ENCODE data around the gene FAM200C.

The FAM200C gene

GRCh38 chr5:160419458-160420330 is 19.8 kb upstream of the FAM200C start:
- no peak for DNase-seq (ENCODE audit: low read depth in 2 of 2)

- DNase-seq (ENCODE audit: low read depth in 2 of 2), result peak; percentile 82 to 90
Observed at GRCh38 chr5:160418561-160419457, 19.0 kb upstream of the FAM200C start, which contains the start of gene SLU7. SLU7 (minus strand) TSS chr5:160419081; CDS start chr5:160415294, 3,787 bp downstream.

- no peak for DNase-seq (ENCODE audit: low read depth in 2 of 2)
Observed at GRCh38 chr5:160398806-160399205, 1.0 kb downstream of the FAM200C start.

GRCh38 chr5:160397492-160397891 is 2.4 kb downstream of the FAM200C start:
- DNase-seq (ENCODE audit: low read depth in 2 of 2), result no peak

GRCh38 chr5:160395111-160395510 is 4.7 kb downstream of the FAM200C start:
- no peak for DNase-seq (ENCODE audit: low read depth in 2 of 2)

GRCh38 chr5:160390787-160391696 is 8.8 kb downstream of the FAM200C start:
- DNase-seq (ENCODE audit: low read depth in 2 of 2), result no peak

GRCh38 chr5:160387445-160387844 is 12.4 kb downstream of the FAM200C start:
- no peak for DNase-seq (ENCODE audit: low read depth in 2 of 2)

GRCh38 chr5:160385496-160385895 is 14.4 kb downstream of the FAM200C start:
- no peak for DNase-seq (ENCODE audit: low read depth in 2 of 2)

- DNase-seq (ENCODE audit: low read depth in 2 of 2), result no peak
Observed at GRCh38 chr5:160384681-160385080, 15.2 kb downstream of the FAM200C start.

GRCh38 chr5:160382346-160382745 is 17.5 kb downstream of the FAM200C start:
- DNase-seq (ENCODE audit: low read depth in 2 of 2), result no peak

- DNase-seq (ENCODE audit: low read depth in 2 of 2), result no peak
Observed at GRCh38 chr5:160380041-160380440, 19.8 kb downstream of the FAM200C start.

- no peak for DNase-seq (ENCODE audit: low read depth in 2 of 2)
Observed at GRCh38 chr5:160379511-160379910, 20.3 kb downstream of the FAM200C start.

GRCh38 chr5:160378330-160378729 is 21.5 kb downstream of the FAM200C start:
- DNase-seq (ENCODE audit: low read depth in 2 of 2), result no peak

GRCh38 chr5:160377651-160378050 is 22.2 kb downstream of the FAM200C start:
- DNase-seq (ENCODE audit: low read depth in 2 of 2), result no peak

GRCh38 chr5:160376416-160376815 is 23.4 kb downstream of the FAM200C start:
- no peak for DNase-seq (ENCODE audit: low read depth in 2 of 2)

- DNase-seq (ENCODE audit: low read depth in 2 of 2), result no peak
Observed at GRCh38 chr5:160375701-160376100, 24.2 kb downstream of the FAM200C start.

GRCh38 chr5:160375166-160375565 is 24.7 kb downstream of the FAM200C start:
- no peak for DNase-seq (ENCODE audit: low read depth in 2 of 2)

GRCh38 chr5:160371294-160371693 is 28.6 kb downstream of the FAM200C start:
- DNase-seq (ENCODE audit: low read depth in 2 of 2), result no peak

GRCh38 chr5:160370713-160371034 is 29.2 kb downstream of the FAM200C start:
- no peak for DNase-seq (ENCODE audit: low read depth in 2 of 2)

GRCh38 chr5:160369990-160370712 is 29.7 kb downstream of the FAM200C start, which contains the start of gene C1QTNF2:
C1QTNF2 (minus strand) TSS chr5:160370626; CDS start chr5:160355011, 15,615 bp downstream.
- DNase-seq (ENCODE audit: low read depth in 2 of 2), result no peak

- no peak for DNase-seq (ENCODE audit: low read depth in 2 of 2)
Observed at GRCh38 chr5:160367885-160368284, 32.0 kb downstream of the FAM200C start.

Measured in stimulated activated CD8-positive, alpha-beta memory T cell treated with anti-CD3 and anti-CD28 coated beads, Interleukin-2, amount 100 ng/mL, for 1 hour (primary cell).